Calu3 (cell line): ENCODE measurements around the gene GPR62. TPM values are rescaled to one million over a fixed set of nuclear protein-coding genes. Genes with fewer than 3 reads are reported as not detected.

Source experiments
- BruUV-seq: library from RNA; stranded (reverse); fragments of 400-500 nt; replicated peaks from 2 replicates; lab custom pipeline; 2021; lab: Mats Ljungman, UMichigan
- CTCF ChIA-PET: fragments of 300-600 bp; sonication (Branson Sonifier 250); formaldehyde crosslinking; loops from one replicate; lab custom pipeline; 2022; ENCODE audit warnings: antibody characterized with exemption; lab: Charles Lee
- DNase-seq: peaks from one replicate; pipeline ENCODE4 v3.0.0; 2022
- H3K27ac Mint-ChIP-seq: one replicate; pipeline ENCODE4 v1.8.0; 2022; ENCODE audit warnings: mixed read lengths; ENCODE audit not compliant: unreplicated experiment
- H3K27me3 Mint-ChIP-seq: one replicate; pipeline ENCODE4 v1.8.0; 2022; ENCODE audit warnings: mixed read lengths; ENCODE audit not compliant: unreplicated experiment
- H3K36me3 Mint-ChIP-seq: one replicate; pipeline ENCODE4 v1.8.0; 2022; ENCODE audit warnings: mild to moderate bottlenecking, moderate library complexity, mixed read lengths; ENCODE audit not compliant: insufficient read depth, unreplicated experiment
- H3K4me1 Mint-ChIP-seq: one replicate; pipeline ENCODE4 v1.8.0; 2022; ENCODE audit warnings: mild to moderate bottlenecking, low read depth, mixed read lengths; ENCODE audit not compliant: unreplicated experiment
- H3K4me3 Mint-ChIP-seq: one replicate; pipeline ENCODE4 v1.8.0; 2022; ENCODE audit warnings: mild to moderate bottlenecking, low read depth, moderate library complexity, mixed read lengths; ENCODE audit not compliant: unreplicated experiment
- H3K9me3 Mint-ChIP-seq: one replicate; pipeline ENCODE4 v1.8.0; 2022; ENCODE audit warnings: low read depth, mixed read lengths; ENCODE audit not compliant: unreplicated experiment
- intact Hi-C: fragments of 100-400 bp; cut with micrococcal nuclease; formaldehyde crosslinking; loops from one replicate; pipeline ENCODE4 v1.10.0; 2022; ENCODE audit not compliant: unreplicated experiment
- total RNA-seq: library from RNA; stranded (reverse); gene quantifications from 2 replicates; pipeline ENCODE4 v1.2.3, GENCODE V29; 2022
- TF ChIP-seq, protein P1 (sequence below): fragments of 200-600 bp; IDR thresholded peaks from one replicate; pipeline ENCODE4 v1.8.0; 2022; ENCODE audit warnings: antibody characterized with exemption; ENCODE audit not compliant: unreplicated experiment

Gene GPR62
- total RNA-seq, 1 experiment from 2014 or later = not detected

DNA sequence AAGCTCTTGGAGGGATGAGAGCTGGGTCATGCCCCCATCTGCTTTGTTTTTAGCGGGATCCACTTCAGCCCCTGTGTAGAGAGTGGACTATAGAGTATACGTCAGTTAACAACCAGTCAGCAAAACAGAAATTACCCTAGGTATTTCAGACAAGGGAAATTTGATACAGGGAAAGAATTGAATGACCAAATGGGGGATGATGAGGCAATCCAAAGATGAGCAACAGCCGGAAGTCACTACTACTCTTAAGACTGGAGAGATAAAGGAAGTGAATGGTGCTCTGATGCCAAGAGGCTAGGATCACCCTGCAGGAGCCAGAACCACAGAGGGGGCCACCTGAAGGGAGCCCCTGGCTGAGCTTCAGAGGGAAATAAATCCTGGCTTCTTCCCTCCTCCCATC, 1.7 kb upstream of the GPR62 start:
- Mint-ChIP-seq H3K27ac (no peak overlapping the region), H3K9me3 (no peaks in the 10 kb centered on the region), H3K4me1 (no peaks in the 10 kb centered on the region), H3K4me3 (no peak overlapping the region), H3K27me3 (peaks cover 47% of the 10 kb centered on the region), H3K36me3 (no peaks in the 10 kb centered on the region)
- TF ChIP-seq, protein P1, sequence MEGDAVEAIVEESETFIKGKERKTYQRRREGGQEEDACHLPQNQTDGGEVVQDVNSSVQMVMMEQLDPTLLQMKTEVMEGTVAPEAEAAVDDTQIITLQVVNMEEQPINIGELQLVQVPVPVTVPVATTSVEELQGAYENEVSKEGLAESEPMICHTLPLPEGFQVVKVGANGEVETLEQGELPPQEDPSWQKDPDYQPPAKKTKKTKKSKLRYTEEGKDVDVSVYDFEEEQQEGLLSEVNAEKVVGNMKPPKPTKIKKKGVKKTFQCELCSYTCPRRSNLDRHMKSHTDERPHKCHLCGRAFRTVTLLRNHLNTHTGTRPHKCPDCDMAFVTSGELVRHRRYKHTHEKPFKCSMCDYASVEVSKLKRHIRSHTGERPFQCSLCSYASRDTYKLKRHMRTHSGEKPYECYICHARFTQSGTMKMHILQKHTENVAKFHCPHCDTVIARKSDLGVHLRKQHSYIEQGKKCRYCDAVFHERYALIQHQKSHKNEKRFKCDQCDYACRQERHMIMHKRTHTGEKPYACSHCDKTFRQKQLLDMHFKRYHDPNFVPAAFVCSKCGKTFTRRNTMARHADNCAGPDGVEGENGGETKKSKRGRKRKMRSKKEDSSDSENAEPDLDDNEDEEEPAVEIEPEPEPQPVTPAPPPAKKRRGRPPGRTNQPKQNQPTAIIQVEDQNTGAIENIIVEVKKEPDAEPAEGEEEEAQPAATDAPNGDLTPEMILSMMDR = no peak
- no TSS peak for BruUV-seq
- intact Hi-C loops = no loop called here
- CTCF ChIA-PET = no interaction called here
- DNase-seq = no peak

DNA sequence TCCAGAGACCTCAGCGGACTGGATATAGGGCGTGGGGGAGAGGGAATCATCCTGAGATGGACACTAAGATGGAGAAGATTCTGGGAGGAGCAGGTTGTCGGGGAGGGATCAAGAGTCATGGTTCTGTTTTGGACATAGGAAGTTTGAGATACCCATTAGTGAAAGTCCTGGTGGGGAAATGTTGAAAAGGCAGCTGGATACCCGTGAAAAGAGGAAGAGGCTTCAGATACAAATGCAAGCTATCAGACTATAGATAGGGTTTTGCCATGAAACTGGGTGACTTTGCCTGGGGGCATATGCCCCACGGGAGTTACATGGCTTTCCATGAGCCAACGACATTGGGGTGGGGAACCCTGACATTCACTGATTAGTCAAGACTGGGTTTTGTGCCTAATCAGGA, 1.1 kb upstream of the GPR62 start:
- no peaks in the 10 kb centered on the region for H3K36me3 Mint-ChIP-seq
- no peaks in the 10 kb centered on the region for H3K9me3 Mint-ChIP-seq
- intact Hi-C loops = no loop called here
- no peak for DNase-seq
- peaks cover 47% of the 10 kb centered on the region for H3K27me3 Mint-ChIP-seq
- no peak overlapping the region for H3K27ac Mint-ChIP-seq
- no peak overlapping the region for H3K4me3 Mint-ChIP-seq
- no peaks in the 10 kb centered on the region for H3K4me1 Mint-ChIP-seq
- TF ChIP-seq, protein P1 = no peak
- no TSS peak for BruUV-seq
- CTCF ChIA-PET = no interaction called here

DNA sequence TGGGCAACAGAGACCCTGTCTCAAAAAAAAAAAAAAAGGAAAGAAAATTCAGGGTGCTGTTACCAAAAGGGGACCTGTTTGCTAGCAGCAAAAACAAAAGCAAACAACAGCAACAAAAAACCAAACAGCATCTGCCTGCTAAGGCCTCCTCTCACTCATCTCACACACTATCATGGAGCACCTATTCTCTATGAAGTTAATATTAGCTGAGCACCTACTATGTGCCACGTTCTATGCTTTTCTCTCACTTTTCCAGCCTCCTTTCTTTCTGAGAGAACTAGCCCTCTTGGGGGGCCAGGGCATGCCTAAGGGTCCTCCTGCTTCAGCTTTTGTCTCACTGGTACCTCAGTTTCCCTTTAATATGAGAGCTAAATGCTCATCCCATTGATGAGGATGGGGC, 468 bp upstream of the GPR62 start:
- H3K27me3 Mint-ChIP-seq = peaks cover 47% of the 10 kb centered on the region
- intact Hi-C loops = no loop called here
- DNase-seq = no peak

DNA sequence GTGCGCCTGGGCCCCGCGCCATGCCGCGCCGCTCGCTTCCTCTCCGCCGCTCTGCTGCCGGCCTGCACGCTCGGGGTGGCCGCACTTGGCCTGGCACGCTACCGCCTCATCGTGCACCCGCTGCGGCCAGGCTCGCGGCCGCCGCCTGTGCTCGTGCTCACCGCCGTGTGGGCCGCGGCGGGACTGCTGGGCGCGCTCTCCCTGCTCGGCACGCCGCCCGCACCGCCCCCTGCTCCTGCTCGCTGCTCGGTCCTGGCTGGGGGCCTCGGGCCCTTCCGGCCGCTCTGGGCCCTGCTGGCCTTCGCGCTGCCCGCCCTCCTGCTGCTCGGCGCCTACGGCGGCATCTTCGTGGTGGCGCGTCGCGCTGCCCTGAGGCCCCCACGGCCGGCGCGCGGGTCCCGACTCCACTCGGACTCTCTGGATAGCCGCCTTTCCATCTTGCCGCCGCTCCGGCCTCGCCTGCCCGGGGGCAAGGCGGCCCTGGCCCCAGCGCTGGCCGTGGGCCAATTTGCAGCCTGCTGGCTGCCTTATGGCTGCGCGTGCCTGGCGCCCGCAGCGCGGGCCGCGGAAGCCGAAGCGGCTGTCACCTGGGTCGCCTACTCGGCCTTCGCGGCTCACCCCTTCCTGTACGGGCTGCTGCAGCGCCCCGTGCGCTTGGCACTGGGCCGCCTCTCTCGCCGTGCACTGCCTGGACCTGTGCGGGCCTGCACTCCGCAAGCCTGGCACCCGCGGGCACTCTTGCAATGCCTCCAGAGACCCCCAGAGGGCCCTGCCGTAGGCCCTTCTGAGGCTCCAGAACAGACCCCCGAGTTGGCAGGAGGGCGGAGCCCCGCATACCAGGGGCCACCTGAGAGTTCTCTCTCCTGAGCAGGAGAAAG, 951 bp downstream of the GPR62 start:
- CTCF ChIA-PET = no interaction called here
- Mint-ChIP-seq H3K36me3 (no peaks in the 10 kb centered on the region), H3K27ac (no peak overlapping the region), H3K9me3 (no peaks in the 10 kb centered on the region), H3K4me3 (peak overlapping the region; percentile 55), H3K4me1 (no peaks in the 10 kb centered on the region), H3K27me3 (peaks cover 42% of the 10 kb centered on the region)
- DNase-seq = peak; percentile 58
- TF ChIP-seq, protein P1 = peak; percentile 31
- no TSS peak for BruUV-seq
- intact Hi-C loops = no loop called here

More for the DNA sequence above, 468 bp upstream of the GPR62 start:
- H3K4me1 Mint-ChIP-seq = no peaks in the 10 kb centered on the region
- TF ChIP-seq, protein P1 = no peak
- no peaks in the 10 kb centered on the region for H3K9me3 Mint-ChIP-seq
- H3K36me3 Mint-ChIP-seq = no peaks in the 10 kb centered on the region
- no TSS peak for BruUV-seq
- H3K4me3 Mint-ChIP-seq = no peak overlapping the region
- CTCF ChIA-PET = no interaction called here
- no peak overlapping the region for H3K27ac Mint-ChIP-seq
